Adrenal gland (tissue), 12 donors: ENCODE results near the gene HNRNPM. TPM values are rescaled to one million over a fixed set of nuclear protein-coding genes. Genes with fewer than 3 reads are reported as not detected.

Experiments
- DNase-seq, 7 donors: peaks; one replicate each; pipeline ENCODE4 v3.0.0-alpha.2; 2019 to 2020
- H3K27ac ChIP-seq, 5 donors: fragments of 200-600 bp; sonication (generic) in 4 of 5; 1 replicate in 3 of 5; 2 replicates in 2 of 5; pipeline versions ENCODE4 v1.5.1 to v1.8.0; 2016 to 2020; ENCODE audit warnings: mild to moderate bottlenecking in 1 of 5
- H3K27me3 ChIP-seq: fragments of 200-600 bp; 2 replicates; pipeline ENCODE4 v1.8.0; 2021
- H3K36me3 ChIP-seq, 2 donors: fragments of 200-600 bp; replicated peaks in 1 of 2; 1 replicate in 1 of 2; 2 replicates in 1 of 2; pipeline versions ENCODE4 v1.5.1 to v1.8.0; 2018 to 2022
- H3K4me1 ChIP-seq, 2 donors: fragments of 200-600 bp; replicated peaks in 1 of 2; 1 replicate in 1 of 2; 2 replicates in 1 of 2; pipeline versions ENCODE4 v1.5.1 to v1.8.0; 2018 to 2021
- H3K4me3 ChIP-seq, 4 donors: fragments of 200-600 bp; sonication (generic) in 3 of 4; one replicate each; pipeline ENCODE4 v1.5.1; 2016 to 2018
- H3K9me3 ChIP-seq, 3 donors: fragments of 200-600 bp; sonication (generic) in 1 of 3; replicated peaks in 1 of 3; 1 replicate in 2 of 3; 2 replicates in 1 of 3; pipeline versions ENCODE4 v1.5.1 to v1.8.0; 2016 to 2021
- CTCF ChIP-seq, 6 experiments: fragments of 450-650 bp in 4 of 6; fragments of 200-600 bp in 2 of 6; sonication (generic) in 1 of 6; IDR thresholded peaks; 1 replicate in 5 of 6; 2 replicates in 1 of 6; pipeline versions ENCODE4 v1.5.1 to v1.8.0; 2016 to 2021; ENCODE audit warnings: antibody characterized with exemption in 6 of 6, mild to moderate bottlenecking in 2 of 6, moderate library complexity in 1 of 6
- POLR2A ChIP-seq, 2 donors: fragments of 450-650 bp; IDR thresholded peaks; one replicate each; pipeline ENCODE4 v1.6.1; 2017; ENCODE audit warnings: antibody characterized with exemption in 2 of 2, mild to moderate bottlenecking in 2 of 2, moderate library complexity in 1 of 2
- WGBS, 4 donors: extraction: QIAGEN DNeasy Blood & Tissue Kit in 2 of 4; methylation state at CpG; one replicate each; pipeline versions ENCODE4 v1.1.5 to v1.1.7; 2013 to 2017; 5-methylcytosine and 5-hydroxymethylcytosine counted together
- intact Hi-C, 2 donors: fragments of 100-400 bp; cut with DNase I; formaldehyde crosslinking; loops; one replicate each; pipeline versions ENCODE4 v1.14.1 to v1.15.0; 2022 to 2023
- polyA plus RNA-seq, 3 donors: library from polyadenylated mRNA; stranded (reverse); fragments of 200-250 nt in 2 of 3; fragments of 350-450 nt in 1 of 3; fragmentation: Illumina TruSeq in 1 of 3; extraction: RNeasy Lipid Tissue Mini Kit (QIAGEN cat#74804) in 1 of 3; gene quantifications; one replicate each; pipeline ENCODE4 v1.2.3, GENCODE V29; 2013 to 2014
- total RNA-seq, 9 donors: library from RNA; depleted of rRNA in 4 of 9; stranded (reverse); fragments of >200 nt in 4 of 9; fragments of 120-200 nt in 1 of 9; fragmentation: NEBNext Ultra II Directional in 1 of 9; extraction: Animal tissue kit (Norgen Biotek cat#: 25700) in 1 of 9; gene quantifications; one replicate each; pipeline versions ENCODE4 v1.1.0 to v1.2.4, GENCODE V29; 2013 to 2023
- donor health status: healthy with polysubstance abuse.
- donor health status: Bipolar disorder and iron deficiency.
- donor health status: DM: yes; HTN: yes; CAD: no.
- donor health status: DM: no; HTN: no; CAD: no.
- donor health status: DM: no; HTN: no; CAD: no.
- donor health status: DM: yes; HTN: yes; CAD: no.

Gene HNRNPM
- total and polyA plus RNA-seq, 12 donors = 51.7 to 262 (median 77.4) TPM

GRCh38 chr19:8491574-8491973, 46.8 kb downstream of the HNRNPM start:
- intact Hi-C loops = no loop called here
- DNase-seq = no peak
- Histone ChIP-seq H3K36me3 (peaks cover 0 to 29% of the 10 kb centered on the region in 2 donors), H3K4me3 (no peak overlapping the region), H3K27me3 (no peaks in the 10 kb centered on the region), H3K4me1 (no peaks in the 10 kb centered on the region), H3K27ac (no peak overlapping the region), H3K9me3 (no peaks in the 10 kb centered on the region)
- TF ChIP-seq POLR2A (IDR thresholded peaks at IDR 0.05) = no peak
- TF ChIP-seq CTCF (IDR thresholded peaks at IDR 0.05) = no peak
- 75 to 80% (median 79%) methylated on average over 6 of the region's 6 CpGs for WGBS, 4 donors

- Histone ChIP-seq H3K9me3 (no peaks in the 10 kb centered on the region), H3K27ac (no peak overlapping the region), H3K4me3 (no peak overlapping the region), H3K27me3 (no peaks in the 10 kb centered on the region), H3K4me1 (no peaks in the 10 kb centered on the region), H3K36me3 (peaks cover 0 to 3% of the 10 kb centered on the region in 2 donors)
- TF ChIP-seq POLR2A (IDR thresholded peaks at IDR 0.05) (no peak), CTCF (IDR thresholded peaks at IDR 0.05) (no peak)
- WGBS, 4 donors = 72 to 79% (median 76%) methylated on average over 5 to 7 of the region's 7 CpGs
- intact Hi-C loops = no loop called here
- DNase-seq = no peak
Observed at GRCh38 chr19:8494158-8494557, 49.4 kb downstream of the HNRNPM start.

GRCh38 chr19:8498295-8498694, 53.5 kb downstream of the HNRNPM start:
- Histone ChIP-seq H3K27me3 (no peaks in the 10 kb centered on the region), H3K4me3 (no peak overlapping the region), H3K27ac (no peak overlapping the region), H3K4me1 (no peaks in the 10 kb centered on the region), H3K36me3 (no peaks in the 10 kb centered on the region), H3K9me3 (no peaks in the 10 kb centered on the region)
- intact Hi-C loops = no loop called here
- WGBS, 4 donors = 90 to 97% (median 91%) methylated on average over 14 to 22 of the region's 22 CpGs
- no peak for DNase-seq
- no peak for TF ChIP-seq CTCF (IDR thresholded peaks at IDR 0.05)
- no peak for TF ChIP-seq POLR2A (IDR thresholded peaks at IDR 0.05)

GRCh38 chr19:8499048-8499833, 54.5 kb downstream of the HNRNPM start:
- no peak overlapping the region for H3K4me3 ChIP-seq
- no peaks in the 10 kb centered on the region for H3K9me3 ChIP-seq
- no peak overlapping the region for H3K27ac ChIP-seq
- WGBS, 4 donors = 79 to 87% (median 80%) methylated on average over 8 to 41 of the region's 41 CpGs
- H3K27me3 ChIP-seq = no peaks in the 10 kb centered on the region
- no peaks in the 10 kb centered on the region for H3K4me1 ChIP-seq
- no peak for DNase-seq
- TF ChIP-seq POLR2A (IDR thresholded peaks at IDR 0.05) (no peak), CTCF (IDR thresholded peaks at IDR 0.05) (no peak)
- no peaks in the 10 kb centered on the region for H3K36me3 ChIP-seq
- intact Hi-C loops = no loop called here
